Measurements from ENCODE around the gene B3GAT2. TPM values are rescaled to one million over a fixed set of nuclear protein-coding genes. Genes with fewer than 3 reads are reported as not detected.

Gene B3GAT2
- total and polyA plus RNA-seq, 2 donors (not counting 1 experiment from before 2014, with no cell fraction given): not detected

- H3K36me3 ChIP-seq (replicated peaks in 1 of 2; ENCODE audit: control extremely low read depth in 1 of 2, control insufficient read depth in 1 of 2, extremely low read depth in 1 of 2, insufficient read depth in 2 of 2, low read length in 1 of 2): no peaks in the 10 kb centered on the region
- no peak for ATAC-seq (ENCODE audit: low read depth)
- no peak overlapping the region for H2AFZ ChIP-seq (ENCODE audit: insufficient read depth, low read depth, low read length, poor library complexity, severe bottlenecking)
- no peak overlapping the region for H3K4me3 ChIP-seq (ENCODE audit: control extremely low read depth in 1 of 5, extremely low read depth in 1 of 5, insufficient read depth in 1 of 5, low read depth in 2 of 5, low read length in 4 of 5)
- H3K27ac Mint-ChIP-seq: no peak overlapping the region
- ChIA-PET CTCF (no interaction called here), POLR2A (no interaction called here)
- H3K9ac ChIP-seq (ENCODE audit: low read length): no peak overlapping the region
- 96% methylated on average over 7 of the region's 7 CpGs for WGBS (ENCODE audit: insufficient coverage)
- no peaks in the 10 kb centered on the region for H3K79me2 ChIP-seq (ENCODE audit: control insufficient read depth, insufficient read depth, low read length)
- no peak overlapping the region for H3K4me3 Mint-ChIP-seq
- intact Hi-C loops (cut with micrococcal nuclease): loop anchor here (10.0 kb wide), 1 partner anchor 126 kb away; no protein-coding TSS in a partner anchor
- peaks cover 6% of the 10 kb centered on the region for H3K27me3 Mint-ChIP-seq
- no peaks in the 10 kb centered on the region for H4K20me1 ChIP-seq (ENCODE audit: control insufficient read depth, insufficient read depth, low read length, poor library complexity, severe bottlenecking)
- no peaks in the 10 kb centered on the region for H3K27me3 ChIP-seq (replicated peaks in 1 of 4; ENCODE audit: control extremely low read depth in 1 of 4, control insufficient read depth in 3 of 4, insufficient read depth in 4 of 4, low read length in 3 of 4)
- H3K4me1 Mint-ChIP-seq: no peaks in the 10 kb centered on the region
- no peak overlapping the region for H3K4me2 ChIP-seq (replicated peaks; ENCODE audit: low read depth, low read length, poor library complexity, severe bottlenecking)
- H3K9me3 ChIP-seq (ENCODE audit: control extremely low read depth in 1 of 3, control insufficient read depth in 2 of 3, insufficient read depth in 1 of 3, low read length in 2 of 3): no peaks in the 10 kb centered on the region
- no peak overlapping the region for H3K27ac ChIP-seq (ENCODE audit: low read length in 2 of 2)
- TF ChIP-seq CTCF (IDR thresholded peaks at IDR 0.05): no peak
- no peak for TF ChIP-seq EZH2 (IDR thresholded peaks at IDR 0.05; ENCODE audit: borderline replicate concordance, insufficient read depth, low read depth, low read length, poor library complexity, severe bottlenecking)
- H3K9me3 Mint-ChIP-seq (ENCODE audit: insufficient read depth): no peaks in the 10 kb centered on the region
- no peaks in the 10 kb centered on the region for H3K4me1 ChIP-seq (ENCODE audit: control insufficient read depth in 2 of 2, insufficient read depth in 2 of 2, low read length in 2 of 2)
- no peak for DNase-seq
These were observed 67.6 kb downstream of the B3GAT2 start for GRCh38 chr6:70889270-70889669.

GRCh38 chr6:70886661-70887060, 70.2 kb downstream of the B3GAT2 start:
- Mint-ChIP-seq H3K4me3 (no peak overlapping the region), H3K9me3 (ENCODE audit: insufficient read depth) (no peaks in the 10 kb centered on the region), H3K4me1 (no peaks in the 10 kb centered on the region), H3K27me3 (peaks cover 8% of the 10 kb centered on the region), H3K27ac (no peak overlapping the region)
- H3K27me3 ChIP-seq (replicated peaks in 1 of 4; ENCODE audit: control extremely low read depth in 1 of 4, control insufficient read depth in 3 of 4, insufficient read depth in 4 of 4, low read length in 3 of 4): peaks cover 0 to 5% (median 0%) of the 10 kb centered on the region in 4 experiments
- H3K36me3 ChIP-seq (replicated peaks in 1 of 2; ENCODE audit: control extremely low read depth in 1 of 2, control insufficient read depth in 1 of 2, extremely low read depth in 1 of 2, insufficient read depth in 2 of 2, low read length in 1 of 2): no peaks in the 10 kb centered on the region
- no peaks in the 10 kb centered on the region for H3K79me2 ChIP-seq (ENCODE audit: control insufficient read depth, insufficient read depth, low read length)
- ChIA-PET POLR2A (no interaction called here), CTCF (interaction anchor here (1.1 to 5.3 kb wide), 7 partner anchors 8 to 177 kb away, joined by 3 to 174 read pairs (median 3); no protein-coding TSS in a partner anchor)
- no peak overlapping the region for H3K4me3 ChIP-seq (ENCODE audit: control extremely low read depth in 1 of 5, extremely low read depth in 1 of 5, insufficient read depth in 1 of 5, low read depth in 2 of 5, low read length in 4 of 5)
- H4K20me1 ChIP-seq (ENCODE audit: control insufficient read depth, insufficient read depth, low read length, poor library complexity, severe bottlenecking): no peaks in the 10 kb centered on the region
- DNase-seq (no peak), ATAC-seq (ENCODE audit: low read depth) (no peak)
- H3K4me2 ChIP-seq (replicated peaks; ENCODE audit: low read depth, low read length, poor library complexity, severe bottlenecking): no peak overlapping the region
- no peak overlapping the region for H2AFZ ChIP-seq (ENCODE audit: insufficient read depth, low read depth, low read length, poor library complexity, severe bottlenecking)
- no peak for TF ChIP-seq CTCF (IDR thresholded peaks at IDR 0.05)
- H3K4me1 ChIP-seq (ENCODE audit: control insufficient read depth in 2 of 2, insufficient read depth in 2 of 2, low read length in 2 of 2): no peaks in the 10 kb centered on the region
- H3K9me3 ChIP-seq (ENCODE audit: control extremely low read depth in 1 of 3, control insufficient read depth in 2 of 3, insufficient read depth in 1 of 3, low read length in 2 of 3): no peaks in the 10 kb centered on the region
- intact Hi-C loops (cut with micrococcal nuclease): loop anchor here (10.0 kb wide), 1 partner anchor 128 kb away; no protein-coding TSS in a partner anchor
- no peak overlapping the region for H3K9ac ChIP-seq (ENCODE audit: low read length)
- WGBS (ENCODE audit: insufficient coverage): 100% methylated on average over 1 of the region's 2 CpGs
- no peak overlapping the region for H3K27ac ChIP-seq (ENCODE audit: low read length in 2 of 2)

All from B cell (primary cell).